Prostate gland (tissue), 2 donors: ENCODE results near the gene OR6X1. TPM values are rescaled to one million over a fixed set of nuclear protein-coding genes. Genes with fewer than 3 reads are reported as not detected.
"Not testable (repeated sequence)": the region's sequence is repeated elsewhere in the genome, so short reads cannot be mapped to it uniquely, and the experiment has no call there.

ENCODE experiments used
- DNase-seq: peaks from one replicate; pipeline ENCODE4 v3.0.0-alpha.2; 2019; ENCODE audit warnings: low spot score
- H3K27ac ChIP-seq, 2 donors: fragments of 200-600 bp; sonication (generic); 2 replicates each; pipeline ENCODE4 v1.5.1; 2017 to 2019
- H3K27me3 ChIP-seq: fragments of 200-600 bp; sonication (generic); replicated peaks from 2 replicates; pipeline ENCODE4 v1.5.1; 2019; ENCODE audit not compliant: insufficient read depth
- H3K36me3 ChIP-seq, 2 donors: fragments of 200-600 bp; sonication (generic); 1 replicate in 1 of 2; 2 replicates in 1 of 2; pipeline versions ENCODE4 v1.5.1 to v1.8.1; 2017 to 2019
- H3K4me1 ChIP-seq: fragments of 200-600 bp; sonication (generic); replicated peaks from 2 replicates; pipeline ENCODE4 v1.5.1; 2019
- H3K4me3 ChIP-seq, 2 donors: fragments of 200-600 bp; sonication (generic); 2 replicates each; pipeline ENCODE4 v1.5.1; 2017 to 2019
- H3K9me3 ChIP-seq: fragments of 200-600 bp; sonication (generic); 2 replicates; pipeline ENCODE4 v1.5.1; 2017
- CTCF ChIP-seq, 4 experiments: fragments of 200-600 bp in 2 of 4; fragments of 450-650 bp in 2 of 4; sonication (generic) in 2 of 4; IDR thresholded peaks; 1 replicate in 3 of 4; 2 replicates in 1 of 4; pipeline ENCODE4 v1.5.1; 2016 to 2019; ENCODE audit warnings: antibody characterized with exemption in 4 of 4, mild to moderate bottlenecking in 2 of 4, moderate library complexity in 2 of 4
- POLR2A ChIP-seq: fragments of 450-650 bp; IDR thresholded peaks from one replicate; pipeline ENCODE4 v1.6.1; 2016; ENCODE audit warnings: antibody characterized with exemption, mild to moderate bottlenecking
- POLR2AphosphoS5 ChIP-seq: sonication (generic); formaldehyde crosslinking; IDR thresholded peaks from one replicate; pipeline ENCODE4 v1.6.1; 2017; ENCODE audit warnings: antibody characterized with exemption
- WGBS: methylation state at CpG from one replicate; pipeline ENCODE4 v1.1.5; 2018; 5-methylcytosine and 5-hydroxymethylcytosine counted together
- intact Hi-C: fragments of 100-400 bp; cut with DNase I; formaldehyde crosslinking; loops from one replicate; pipeline ENCODE4 v1.14.2; 2022
- total RNA-seq, 2 donors: library from RNA; depleted of rRNA; stranded (reverse); fragments of >200 nt; gene quantifications; one replicate each; pipeline ENCODE4 v1.1.0, GENCODE V29; 2016

The OR6X1 gene
- total RNA-seq, 2 donors from 2014 or later = not detected

GRCh38 chr11:123719452-123719851, 34.9 kb downstream of the OR6X1 start:
- Histone ChIP-seq H3K9me3 (no peaks in the 10 kb centered on the region), H3K4me3 (no peak overlapping the region), H3K36me3 (no peaks in the 10 kb centered on the region), H3K27ac (no peak overlapping the region), H3K27me3 (no peaks in the 10 kb centered on the region), H3K4me1 (no peaks in the 10 kb centered on the region)
- TF ChIP-seq POLR2AphosphoS5 = no peak
- no peak for TF ChIP-seq POLR2A
- no peak for TF ChIP-seq CTCF (IDR thresholded peaks at IDR 0.05)
- DNase-seq = no peak
- WGBS = 49% methylated on average over 1 of the region's 1 CpG
- intact Hi-C loops = no loop called here

DNA sequence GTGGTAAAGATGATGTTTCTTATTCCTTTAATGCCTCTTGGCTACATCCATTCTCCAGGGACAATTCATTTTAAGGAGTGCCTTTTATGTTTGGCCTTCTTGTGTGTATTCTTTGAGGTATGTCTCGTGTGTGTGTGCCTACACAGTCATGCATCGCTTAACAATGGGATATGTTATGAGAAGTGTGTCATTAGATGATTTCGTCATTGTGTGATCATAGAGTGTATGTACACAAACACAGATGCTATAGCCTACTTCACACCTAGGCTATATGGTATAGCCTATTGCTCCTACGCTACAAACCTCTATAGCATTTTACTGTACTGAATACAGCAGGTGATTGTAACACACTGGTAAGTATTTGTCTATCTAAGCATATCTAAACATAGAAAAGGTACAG, 35.8 kb downstream of the OR6X1 start:
- no peaks in the 10 kb centered on the region for H3K36me3 ChIP-seq
- no peak overlapping the region for H3K27ac ChIP-seq
- no peaks in the 10 kb centered on the region for H3K27me3 ChIP-seq
- no peak for TF ChIP-seq POLR2A
- H3K4me1 ChIP-seq = no peaks in the 10 kb centered on the region
- no peaks in the 10 kb centered on the region for H3K9me3 ChIP-seq
- 81% methylated on average over 4 of the region's 4 CpGs for WGBS
- DNase-seq = no peak
- intact Hi-C loops = no loop called here
- no peak overlapping the region for H3K4me3 ChIP-seq

- H3K4me1 ChIP-seq = no peaks in the 10 kb centered on the region
- no peak for TF ChIP-seq POLR2AphosphoS5
- TF ChIP-seq CTCF (IDR thresholded peaks at IDR 0.05) = no peak
- no peak for TF ChIP-seq POLR2A
- 93% methylated on average over 2 of the region's 2 CpGs for WGBS
- H3K36me3 ChIP-seq = no peaks in the 10 kb centered on the region
- DNase-seq = no peak
- H3K4me3 ChIP-seq = no peak overlapping the region
- no peaks in the 10 kb centered on the region for H3K27me3 ChIP-seq
- no peaks in the 10 kb centered on the region for H3K9me3 ChIP-seq
- no peak overlapping the region for H3K27ac ChIP-seq
- intact Hi-C loops = no loop called here
These were observed 36.3 kb downstream of the OR6X1 start for GRCh38 chr11:123718063-123718462.

GRCh38 chr11:123712627-123713026, 41.7 kb downstream of the OR6X1 start:
- 79% methylated on average over 3 of the region's 3 CpGs for WGBS
- H3K27ac ChIP-seq, H3K9me3 ChIP-seq, H3K4me3 ChIP-seq, DNase-seq, H3K4me1 ChIP-seq, intact Hi-C loops, H3K27me3 ChIP-seq, H3K36me3 ChIP-seq: not testable (repeated sequence)

DNA sequence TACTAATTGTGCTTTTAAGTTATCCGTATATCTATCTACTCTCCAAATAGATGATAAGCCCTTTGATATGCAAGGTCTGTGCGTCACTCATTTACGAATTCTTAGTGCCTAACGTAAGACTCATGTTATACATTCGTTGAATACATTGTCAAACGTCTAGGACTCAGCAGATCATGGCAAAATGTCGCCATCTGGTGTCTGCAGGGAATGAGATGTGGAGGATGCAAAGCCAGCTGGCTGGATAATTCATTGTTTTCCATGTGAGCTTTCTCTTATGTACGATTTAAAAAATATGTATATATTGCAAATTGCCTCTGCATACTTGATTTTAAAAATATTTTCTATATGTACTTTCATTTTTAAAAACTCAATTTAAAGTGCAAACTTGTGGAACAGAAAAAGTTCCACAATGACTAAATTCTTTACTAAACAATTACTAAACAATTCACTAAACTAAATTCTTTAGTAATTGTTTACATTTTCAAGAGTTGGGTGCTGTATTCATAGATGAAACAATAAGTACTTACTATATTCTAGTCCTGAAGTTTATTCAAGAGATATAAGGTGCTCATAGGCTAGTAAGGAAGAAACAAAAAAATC, 46.6 kb downstream of the OR6X1 start:
- intact Hi-C loops = loop anchor here (5.0 kb wide), 1 partner anchor 125 kb away; no protein-coding TSS in a partner anchor
- 3% methylated on average over 8 of the region's 8 CpGs for WGBS
- Histone ChIP-seq H3K36me3 (no peaks in the 10 kb centered on the region), H3K27me3 (no peaks in the 10 kb centered on the region), H3K4me3 (no peak overlapping the region), H3K4me1 (no peaks in the 10 kb centered on the region), H3K9me3 (no peaks in the 10 kb centered on the region), H3K27ac (no peak overlapping the region)
- TF ChIP-seq POLR2AphosphoS5 (no peak), POLR2A (no peak), CTCF (IDR thresholded peaks at IDR 0.05) (peak in 3 of 4 experiments; percentile 65 to 72 (median 69))
- DNase-seq = peak; percentile 33

- Histone ChIP-seq H3K4me1 (no peaks in the 10 kb centered on the region), H3K9me3 (no peaks in the 10 kb centered on the region), H3K27me3 (no peaks in the 10 kb centered on the region), H3K27ac (no peak overlapping the region), H3K4me3 (no peak overlapping the region), H3K36me3 (no peaks in the 10 kb centered on the region)
- no peak for DNase-seq
- intact Hi-C loops = loop anchor here (5.0 kb wide), 1 partner anchor 125 kb away; no protein-coding TSS in a partner anchor
- no peak for TF ChIP-seq POLR2A
- no peak for TF ChIP-seq POLR2AphosphoS5
- TF ChIP-seq CTCF (IDR thresholded peaks at IDR 0.05) = no peak
- WGBS = 95% methylated on average over 3 of the region's 3 CpGs
These were observed 47.1 kb downstream of the OR6X1 start for GRCh38 chr11:123707206-123707605.
